K562 (cell line): ENCODE data around the gene UBASH3B.

ENCODE experiments used
- NFIC ChIP-seq: fragments of 450-650 bp; IDR thresholded peaks from 2 replicates; pipeline ENCODE4 v1.6.1; 2017; ENCODE audit warnings: mild to moderate bottlenecking, inconsistent platforms
- TF ChIP-seq, protein P1 (sequence below), 2 experiments: IDR thresholded peaks; 2 replicates each; pipeline ENCODE4 v1.6.1; 2012; ENCODE audit warnings: improper control_type of control experiment in 2 of 2, low read depth in 2 of 2, low read length in 2 of 2, borderline replicate concordance in 1 of 2

- no peak for TF ChIP-seq NFIC
- TF ChIP-seq, protein P1, sequence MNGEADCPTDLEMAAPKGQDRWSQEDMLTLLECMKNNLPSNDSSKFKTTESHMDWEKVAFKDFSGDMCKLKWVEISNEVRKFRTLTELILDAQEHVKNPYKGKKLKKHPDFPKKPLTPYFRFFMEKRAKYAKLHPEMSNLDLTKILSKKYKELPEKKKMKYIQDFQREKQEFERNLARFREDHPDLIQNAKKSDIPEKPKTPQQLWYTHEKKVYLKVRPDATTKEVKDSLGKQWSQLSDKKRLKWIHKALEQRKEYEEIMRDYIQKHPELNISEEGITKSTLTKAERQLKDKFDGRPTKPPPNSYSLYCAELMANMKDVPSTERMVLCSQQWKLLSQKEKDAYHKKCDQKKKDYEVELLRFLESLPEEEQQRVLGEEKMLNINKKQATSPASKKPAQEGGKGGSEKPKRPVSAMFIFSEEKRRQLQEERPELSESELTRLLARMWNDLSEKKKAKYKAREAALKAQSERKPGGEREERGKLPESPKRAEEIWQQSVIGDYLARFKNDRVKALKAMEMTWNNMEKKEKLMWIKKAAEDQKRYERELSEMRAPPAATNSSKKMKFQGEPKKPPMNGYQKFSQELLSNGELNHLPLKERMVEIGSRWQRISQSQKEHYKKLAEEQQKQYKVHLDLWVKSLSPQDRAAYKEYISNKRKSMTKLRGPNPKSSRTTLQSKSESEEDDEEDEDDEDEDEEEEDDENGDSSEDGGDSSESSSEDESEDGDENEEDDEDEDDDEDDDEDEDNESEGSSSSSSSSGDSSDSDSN (IDR thresholded peaks at IDR 0.05; ENCODE audit: borderline replicate concordance in 1 of 2, low read depth in 2 of 2, low read length in 2 of 2), result no peak
Observed at GRCh38 chr11:122788781-122789535, 133.4 kb downstream of the UBASH3B start.
